OCI-LY1 (cell line): ENCODE data around the gene EVA1B.

ENCODE experiments used
- H2AFZ ChIP-seq: fragments of 200-600 bp; sonication (generic), shearing (Covaris generic); 2 replicates; pipeline ENCODE4 v1.6.0; 2014; ENCODE audit warnings: antibody characterized with exemption, mild to moderate bottlenecking, low read length
- H3F3A ChIP-seq: fragments of 200-600 bp; sonication (generic), shearing (Covaris generic); 2 replicates; pipeline ENCODE4 v1.6.0; 2014; ENCODE audit warnings: mild to moderate bottlenecking, antibody characterized with exemption, low read length, moderate library complexity; ENCODE audit not compliant: insufficient read depth
- H3K27ac ChIP-seq: fragments of 200-600 bp; sonication (generic); 2 replicates; pipeline ENCODE4 v1.5.1; 2014; ENCODE audit warnings: low read length, mixed run types, mild to moderate bottlenecking, low read depth; ENCODE audit not compliant: poor library complexity, severe bottlenecking
- H3K27me3 ChIP-seq: fragments of 200-600 bp; sonication (generic); 2 replicates; pipeline ENCODE4 v1.6.0; 2014; ENCODE audit warnings: antibody characterized with exemption, mild to moderate bottlenecking, low read length, moderate library complexity; ENCODE audit not compliant: insufficient read depth
- H3K36me3 ChIP-seq: fragments of 200-600 bp; sonication (generic); 2 replicates; pipeline ENCODE4 v1.6.1; 2014; ENCODE audit warnings: mild to moderate bottlenecking, antibody characterized with exemption, low read length, moderate library complexity, mixed read lengths; ENCODE audit not compliant: insufficient read depth
- H3K4me1 ChIP-seq: fragments of 200-600 bp; sonication (generic); 2 replicates; pipeline ENCODE4 v1.5.1; 2014; ENCODE audit warnings: mild to moderate bottlenecking, low read length, moderate library complexity; ENCODE audit not compliant: insufficient read depth, severe bottlenecking
- H3K4me2 ChIP-seq: fragments of 200-600 bp; sonication (generic), shearing (Covaris generic); 2 replicates; pipeline ENCODE4 v1.6.1; 2014; ENCODE audit warnings: low read length
- H3K4me3 ChIP-seq: fragments of 200-600 bp; sonication (generic); 2 replicates; pipeline ENCODE4 v1.5.1; 2014; ENCODE audit warnings: low read length, low read depth, mild to moderate bottlenecking, mixed read lengths; ENCODE audit not compliant: poor library complexity, severe bottlenecking
- H3K79me2 ChIP-seq: fragments of 200-600 bp; shearing (Covaris generic); 2 replicates; pipeline ENCODE4 v1.6.1; 2016; ENCODE audit warnings: mixed run types, low read length, mixed read lengths; ENCODE audit not compliant: insufficient read depth
- H3K9ac ChIP-seq: fragments of 200-600 bp; sonication (generic), shearing (Covaris generic); 2 replicates; pipeline ENCODE4 v1.6.1; 2014; ENCODE audit warnings: mild to moderate bottlenecking, low read length, mixed read lengths
- H3K9me2 ChIP-seq: fragments of 200-600 bp; sonication (generic), shearing (Covaris generic); 2 replicates; pipeline ENCODE4 v1.6.1; 2014; ENCODE audit warnings: low read depth, mild to moderate bottlenecking, low read length, mixed read lengths
- H3K9me3 ChIP-seq: fragments of 200-600 bp; shearing (Covaris generic); 2 replicates; pipeline ENCODE4 v1.6.1; 2014; ENCODE audit warnings: low read length, mixed read lengths
- H4K20me1 ChIP-seq: fragments of 200-600 bp; sonication (generic), shearing (Covaris generic); 2 replicates; pipeline ENCODE4 v1.6.0; 2016; ENCODE audit warnings: mild to moderate bottlenecking, low read length; ENCODE audit not compliant: insufficient read depth
- EZH2 ChIP-seq: fragments of 200-600 bp; sonication (generic), shearing (Covaris generic); IDR thresholded peaks from 2 replicates; pipeline ENCODE4 v1.8.0; 2017; ENCODE audit warnings: borderline replicate concordance, mixed run types, mild to moderate bottlenecking, antibody characterized with exemption, low read length, moderate library complexity, mixed read lengths
- TF ChIP-seq, protein P1 (sequence below): fragments of 200-600 bp; sonication (generic), shearing (Covaris generic); IDR thresholded peaks from 2 replicates; pipeline ENCODE4 v1.5.1; 2017; ENCODE audit warnings: mild to moderate bottlenecking, antibody characterized with exemption, low read length, moderate library complexity, mixed read lengths

Gene EVA1B

DNA sequence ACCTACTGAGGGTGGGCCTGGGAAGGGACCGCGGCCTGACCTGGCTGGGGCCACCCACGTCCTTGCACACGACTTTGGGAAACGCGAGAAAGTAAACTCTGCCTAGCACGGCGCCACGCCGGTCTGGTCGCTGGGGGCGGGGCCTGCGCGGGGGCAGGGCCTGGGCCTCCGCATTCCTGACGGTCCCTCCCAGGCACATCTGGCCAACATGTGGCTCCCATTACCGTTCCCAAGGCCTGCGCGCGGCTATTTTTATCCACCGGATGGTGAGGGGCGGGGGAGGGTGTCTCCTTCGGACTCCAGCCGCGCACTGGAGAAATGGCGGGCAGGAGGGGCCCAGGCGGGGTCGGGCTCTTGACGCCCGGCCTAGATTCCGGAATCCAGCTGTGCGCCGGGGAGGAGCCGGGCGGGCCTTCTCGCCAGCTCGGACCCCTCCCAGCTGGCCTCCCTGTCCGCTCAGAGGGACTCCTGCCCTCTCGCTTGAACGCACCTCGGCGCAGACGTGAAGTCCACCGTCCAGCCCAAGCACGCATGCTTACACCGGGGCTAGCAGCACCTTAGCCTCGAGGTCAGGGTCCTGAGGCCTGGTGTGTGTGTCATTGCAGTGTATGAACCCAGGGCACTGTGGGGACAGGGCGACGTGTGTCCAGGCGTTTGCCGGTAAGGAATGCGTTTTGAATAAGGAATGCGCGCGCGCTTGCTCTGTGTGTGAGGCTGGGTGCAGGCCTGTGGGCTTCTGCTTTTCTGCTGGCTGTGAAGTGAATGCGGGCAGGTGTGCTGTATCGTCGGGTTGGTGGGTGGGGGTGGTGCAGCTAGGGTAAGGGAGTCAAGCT, 2.1 kb downstream of the EVA1B start:
- Histone ChIP-seq H3K9me2 (no peaks in the 10 kb centered on the region), H3K36me3 (0 out of 2 replicates have a peak, but pooled peaks cover 7% of the 10 kb centered on the region), H3K9me3 (no peaks in the 10 kb centered on the region), H3K4me3 (peak overlapping the region; percentile 45), H3K27ac (no peak overlapping the region), H3K9ac (no peak overlapping the region; the same call in 1 of the 2 replicates), H3K79me2 (no peaks in the 10 kb centered on the region), H3K27me3 (no peaks in the 10 kb centered on the region; the same call in 1 of the 2 replicates), H2AFZ (no peak overlapping the region), H3K4me2 (peak overlapping the region; percentile 56), H3F3A (no peaks in the 10 kb centered on the region), H3K4me1 (peaks cover 35% of the 10 kb centered on the region), H4K20me1 (no peaks in the 10 kb centered on the region)
- no peak for TF ChIP-seq EZH2
- TF ChIP-seq, protein P1, sequence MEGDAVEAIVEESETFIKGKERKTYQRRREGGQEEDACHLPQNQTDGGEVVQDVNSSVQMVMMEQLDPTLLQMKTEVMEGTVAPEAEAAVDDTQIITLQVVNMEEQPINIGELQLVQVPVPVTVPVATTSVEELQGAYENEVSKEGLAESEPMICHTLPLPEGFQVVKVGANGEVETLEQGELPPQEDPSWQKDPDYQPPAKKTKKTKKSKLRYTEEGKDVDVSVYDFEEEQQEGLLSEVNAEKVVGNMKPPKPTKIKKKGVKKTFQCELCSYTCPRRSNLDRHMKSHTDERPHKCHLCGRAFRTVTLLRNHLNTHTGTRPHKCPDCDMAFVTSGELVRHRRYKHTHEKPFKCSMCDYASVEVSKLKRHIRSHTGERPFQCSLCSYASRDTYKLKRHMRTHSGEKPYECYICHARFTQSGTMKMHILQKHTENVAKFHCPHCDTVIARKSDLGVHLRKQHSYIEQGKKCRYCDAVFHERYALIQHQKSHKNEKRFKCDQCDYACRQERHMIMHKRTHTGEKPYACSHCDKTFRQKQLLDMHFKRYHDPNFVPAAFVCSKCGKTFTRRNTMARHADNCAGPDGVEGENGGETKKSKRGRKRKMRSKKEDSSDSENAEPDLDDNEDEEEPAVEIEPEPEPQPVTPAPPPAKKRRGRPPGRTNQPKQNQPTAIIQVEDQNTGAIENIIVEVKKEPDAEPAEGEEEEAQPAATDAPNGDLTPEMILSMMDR: no peak

DNA sequence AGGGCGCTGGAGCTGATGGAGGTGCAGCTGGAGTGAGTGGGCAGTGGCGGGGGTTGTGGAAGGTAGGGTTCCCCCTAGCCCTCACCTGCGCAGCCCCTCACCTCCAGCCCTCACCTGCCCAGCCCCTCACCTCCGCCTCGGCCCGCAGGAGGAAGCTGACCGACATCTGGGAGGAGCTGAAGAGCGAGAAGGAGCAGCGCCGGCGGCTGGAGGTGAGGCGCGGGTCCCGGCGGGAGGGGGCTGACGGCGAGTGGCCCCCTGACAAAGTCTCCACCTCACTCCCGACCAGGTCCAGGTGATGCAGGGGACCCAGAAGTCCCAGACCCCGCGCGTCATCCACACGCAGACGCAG, 2.7 kb downstream of the EVA1B start:
- H3K36me3 ChIP-seq: peaks cover 10% of the 10 kb centered on the region; the same call in 1 of the 2 replicates
- no peak overlapping the region for H3K27ac ChIP-seq
- no peaks in the 10 kb centered on the region for H3K79me2 ChIP-seq
- H2AFZ ChIP-seq: no peak overlapping the region
- no peaks in the 10 kb centered on the region for H4K20me1 ChIP-seq
- no peaks in the 10 kb centered on the region for H3K9me2 ChIP-seq
- H3K9ac ChIP-seq: no peak overlapping the region; the same call in 1 of the 2 replicates
- no peaks in the 10 kb centered on the region for H3K9me3 ChIP-seq
- peaks cover 35% of the 10 kb centered on the region for H3K4me1 ChIP-seq
- H3K4me2 ChIP-seq: peak overlapping the region; percentile 56; the same call in 1 of the 2 replicates
- TF ChIP-seq, protein P1: no peak
- TF ChIP-seq EZH2: no peak
- H3K27me3 ChIP-seq: no peaks in the 10 kb centered on the region; the same call in 1 of the 2 replicates
- H3F3A ChIP-seq: no peaks in the 10 kb centered on the region
- peak overlapping the region; percentile 45 for H3K4me3 ChIP-seq

DNA sequence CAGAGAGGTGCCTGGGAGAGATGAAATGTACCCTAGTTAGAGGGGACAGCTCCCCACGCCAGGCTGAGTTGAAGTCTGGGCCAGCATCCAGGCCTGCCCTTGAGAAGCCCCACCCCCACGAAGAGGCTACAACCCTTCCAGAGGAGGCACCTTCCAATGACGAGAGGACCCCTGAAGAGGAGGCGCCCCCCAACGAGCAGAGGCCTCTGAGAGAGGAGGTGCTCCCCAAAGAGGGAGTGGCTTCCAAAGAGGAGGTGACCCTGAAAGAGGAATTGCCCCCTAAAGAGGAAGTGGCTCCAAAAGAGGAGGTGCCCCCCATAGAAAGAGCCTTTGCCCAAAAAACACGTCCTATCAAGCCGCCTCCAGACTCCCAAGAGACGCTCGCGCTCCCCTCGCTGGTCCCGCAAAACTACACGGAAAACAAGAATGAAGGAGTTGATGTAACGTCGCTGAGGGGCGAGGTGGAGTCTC, 3.1 kb downstream of the EVA1B start:
- Histone ChIP-seq H2AFZ (no peak overlapping the region), H3K4me1 (peaks cover 35% of the 10 kb centered on the region), H3K27ac (no peak overlapping the region), H3K27me3 (no peaks in the 10 kb centered on the region; the same call in 1 of the 2 replicates), H3K9me2 (no peaks in the 10 kb centered on the region), H3F3A (no peaks in the 10 kb centered on the region), H3K4me2 (peak overlapping the region; percentile 56; the same call in 1 of the 2 replicates), H3K79me2 (no peaks in the 10 kb centered on the region), H3K36me3 (peaks cover 12% of the 10 kb centered on the region; the same call in 1 of the 2 replicates), H3K9me3 (no peaks in the 10 kb centered on the region), H3K4me3 (peak overlapping the region; percentile 45), H3K9ac (no peak overlapping the region; the same call in 1 of the 2 replicates), H4K20me1 (no peaks in the 10 kb centered on the region)
- TF ChIP-seq, protein P1: no peak
- TF ChIP-seq EZH2: no peak
